HG02571 (cell line): Measurements from ENCODE around the gene SYTL3.
A peak's percentile ranks its signal among the peaks of the same experiment; 100 is the strongest.

Source experiments
- ATAC-seq: cut with Tn5 transposase; IDR thresholded peaks from one replicate; pipeline ENCODE4 v1.9.1; 2021; ENCODE audit warnings: mild to moderate bottlenecking, moderate library complexity; ENCODE audit not compliant: unreplicated experiment

The SYTL3 gene

GRCh38 chr6:158808442-158808833 lies 158.6 kb downstream of the SYTL3 start:
- no peak for ATAC-seq

GRCh38 chr6:158808941-158809678 lies 159.3 kb downstream of the SYTL3 start:
- peak; percentile 56 for ATAC-seq

- ATAC-seq, result no peak
Measured at GRCh38 chr6:158810155-158811095, 160.6 kb downstream of the SYTL3 start.

GRCh38 chr6:158812611-158813010 lies 162.8 kb downstream of the SYTL3 start:
- ATAC-seq, result no peak

GRCh38 chr6:158813032-158813431 lies 163.2 kb downstream of the SYTL3 start:
- ATAC-seq, result no peak
